Measurements from ENCODE around the gene CHDH. TPM values are rescaled to one million over a fixed set of nuclear protein-coding genes. Genes with fewer than 3 reads are reported as not detected.

Gene CHDH
- total RNA-seq, 1 donor from 2014 or later, result 0.60 TPM

- H3K4me3 Mint-ChIP-seq (ENCODE audit: unreplicated experiment), result no peak overlapping the region
- TF ChIP-seq CTCF (IDR thresholded peaks at IDR 0.05), result no peak
- H3K27ac Mint-ChIP-seq (ENCODE audit: unreplicated experiment), result no peak overlapping the region
- H3K4me1 Mint-ChIP-seq (ENCODE audit: low read depth), result peaks cover 30% of the 10 kb centered on the region
- no peaks in the 10 kb centered on the region for H3K9me3 Mint-ChIP-seq (ENCODE audit: low read depth)
- H3K36me3 Mint-ChIP-seq (ENCODE audit: low read depth), result no peaks in the 10 kb centered on the region
- DNase-seq (ENCODE audit: low spot score), result peak; percentile 88
- H3K27me3 Mint-ChIP-seq (ENCODE audit: low read depth), result no peaks in the 10 kb centered on the region
Measured at GRCh38 chr3:53808496-53808895, 37.7 kb downstream of the CHDH start.

GRCh38 chr3:53807117-53807810, 39.0 kb downstream of the CHDH start:
- no peaks in the 10 kb centered on the region for H3K9me3 Mint-ChIP-seq (ENCODE audit: low read depth)
- peak overlapping the region; percentile 86 for H3K27ac Mint-ChIP-seq (ENCODE audit: unreplicated experiment)
- TF ChIP-seq CTCF (IDR thresholded peaks at IDR 0.05), result no peak
- no peak overlapping the region for H3K4me3 Mint-ChIP-seq (ENCODE audit: unreplicated experiment)
- DNase-seq (ENCODE audit: low spot score), result peak; percentile 86
- peaks cover 30% of the 10 kb centered on the region for H3K4me1 Mint-ChIP-seq (ENCODE audit: low read depth)
- no peaks in the 10 kb centered on the region for H3K27me3 Mint-ChIP-seq (ENCODE audit: low read depth)
- H3K36me3 Mint-ChIP-seq (ENCODE audit: low read depth), result no peaks in the 10 kb centered on the region

- no peaks in the 10 kb centered on the region for H3K36me3 Mint-ChIP-seq (ENCODE audit: low read depth)
- H3K27me3 Mint-ChIP-seq (ENCODE audit: low read depth), result no peaks in the 10 kb centered on the region
- peak overlapping the region; percentile 20 for H3K4me3 Mint-ChIP-seq (ENCODE audit: unreplicated experiment)
- H3K4me1 Mint-ChIP-seq (ENCODE audit: low read depth), result peaks cover 30% of the 10 kb centered on the region
- peak; percentile 72 for DNase-seq (ENCODE audit: low spot score)
- TF ChIP-seq CTCF (IDR thresholded peaks at IDR 0.05), result peak; percentile 49
- H3K27ac Mint-ChIP-seq (ENCODE audit: unreplicated experiment), result peak overlapping the region; percentile 86
- no peaks in the 10 kb centered on the region for H3K9me3 Mint-ChIP-seq (ENCODE audit: low read depth)
Measured at GRCh38 chr3:53806182-53807116, 39.8 kb downstream of the CHDH start.

GRCh38 chr3:53805463-53806159, 40.6 kb downstream of the CHDH start:
- H3K4me1 Mint-ChIP-seq (ENCODE audit: low read depth), result peaks cover 30% of the 10 kb centered on the region
- no peaks in the 10 kb centered on the region for H3K27me3 Mint-ChIP-seq (ENCODE audit: low read depth)
- DNase-seq (ENCODE audit: low spot score), result peak; percentile 71
- H3K9me3 Mint-ChIP-seq (ENCODE audit: low read depth), result no peaks in the 10 kb centered on the region
- no peaks in the 10 kb centered on the region for H3K36me3 Mint-ChIP-seq (ENCODE audit: low read depth)
- no peak for TF ChIP-seq CTCF (IDR thresholded peaks at IDR 0.05)
- no peak overlapping the region for H3K4me3 Mint-ChIP-seq (ENCODE audit: unreplicated experiment)
- peak overlapping the region; percentile 88 for H3K27ac Mint-ChIP-seq (ENCODE audit: unreplicated experiment)
